PC-9 (cell line): ENCODE results near the gene CYP39A1.

Experiments
- CTCF ChIP-seq: fragments of 200-600 bp; sonication (generic); conservative IDR thresholded peaks from 2 replicates; pipeline ENCODE4 v1.6.1; 2017; ENCODE audit warnings: mixed run types, antibody characterized with exemption, mild to moderate bottlenecking, moderate library complexity
- EZH2 ChIP-seq: fragments of 200-600 bp; sonication (generic); IDR thresholded peaks from 2 replicates; pipeline ENCODE4 v1.8.0; 2017; ENCODE audit warnings: antibody characterized with exemption, low read depth

GRCh38 chr6:46541556-46541955 is 111.1 kb downstream of the CYP39A1 start:
- TF ChIP-seq CTCF, result no peak
- no peak for TF ChIP-seq EZH2
